Inferior parietal cortex (tissue), 1 donor: ENCODE data around the gene FAM222B.
"Not testable (repeated sequence)": the region's sequence is repeated elsewhere in the genome, so short reads cannot be mapped to it uniquely, and the experiment has no call there.

Source experiments
- DNase-seq: peaks from one replicate; pipeline ENCODE4 v3.0.0-alpha.2; 2016; ENCODE audit errors: extremely low spot score

Gene FAM222B

GRCh38 chr17:28841901-28842281 lies 699 bp downstream of the FAM222B start:
- peak; percentile 29 for DNase-seq

GRCh38 chr17:28839221-28839620 lies 3.4 kb downstream of the FAM222B start:
- DNase-seq, result no peak

DNA sequence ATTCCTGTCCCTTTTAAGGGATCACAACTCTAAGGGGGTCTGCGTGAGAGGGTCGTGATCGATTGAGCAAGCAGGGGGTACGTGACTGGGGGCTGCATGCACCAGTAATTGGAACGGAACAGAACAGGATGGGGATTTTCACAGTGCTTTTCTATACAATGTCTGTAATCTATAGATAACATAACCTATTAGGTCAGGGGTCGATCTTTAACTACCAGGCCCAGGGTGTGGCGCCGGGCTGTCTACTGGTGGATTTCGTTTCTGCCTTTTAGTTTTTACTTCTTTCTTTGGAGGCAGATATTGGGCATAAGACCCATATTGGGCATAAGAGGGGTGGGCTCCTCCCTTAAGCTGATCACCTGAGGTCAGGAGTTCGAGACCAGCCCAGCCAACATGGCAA lies 6.0 kb downstream of the FAM222B start:
- not testable (repeated sequence) for DNase-seq

DNA sequence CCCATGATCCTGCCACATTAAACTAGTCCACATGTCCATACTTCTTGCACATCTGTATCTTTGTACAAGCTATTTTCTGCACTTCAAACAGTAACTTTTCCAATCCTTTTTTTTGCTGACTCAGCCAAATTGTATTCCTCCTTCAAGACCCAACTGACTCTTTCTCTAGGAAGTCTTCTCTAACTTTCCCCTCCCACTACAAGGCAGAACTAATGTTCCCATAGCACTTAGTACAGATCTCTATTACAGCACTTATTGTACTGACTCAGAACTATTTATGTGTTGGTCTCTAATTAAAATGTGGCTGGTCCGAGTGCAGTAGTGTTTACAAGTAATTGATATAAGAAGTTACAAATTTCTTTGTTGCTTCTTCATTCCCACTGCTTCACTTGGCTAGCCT lies 8.2 kb downstream of the FAM222B start:
- no peak for DNase-seq

GRCh38 chr17:28828294-28829040 lies 14.1 kb downstream of the FAM222B start:
- no peak for DNase-seq

DNA sequence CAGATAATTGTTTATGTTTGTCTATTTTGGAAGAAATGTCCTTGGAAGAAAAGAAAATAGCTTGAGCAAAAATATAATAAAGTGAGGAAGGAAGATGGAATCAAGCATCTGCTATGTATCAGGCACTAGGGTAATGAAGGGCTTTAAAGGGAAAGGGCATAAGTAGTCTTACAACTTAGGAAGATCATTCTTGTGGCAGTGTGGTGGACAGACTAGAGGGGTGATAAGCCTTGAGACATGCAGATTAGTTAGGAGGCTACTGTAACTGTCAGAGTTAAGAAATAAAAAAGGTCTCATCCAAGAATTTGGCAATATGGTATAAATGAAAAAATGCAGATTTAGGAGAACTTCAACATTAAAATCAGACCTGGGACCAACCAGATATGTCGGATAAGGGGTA lies 14.9 kb downstream of the FAM222B start:
- no peak for DNase-seq

GRCh38 chr17:28819582-28819981 lies 23.0 kb downstream of the FAM222B start:
- DNase-seq, result no peak

GRCh38 chr17:28818819-28819221 lies 23.8 kb downstream of the FAM222B start:
- peak; percentile 42 for DNase-seq

GRCh38 chr17:28816540-28816939 lies 26.1 kb downstream of the FAM222B start:
- no peak for DNase-seq

DNA sequence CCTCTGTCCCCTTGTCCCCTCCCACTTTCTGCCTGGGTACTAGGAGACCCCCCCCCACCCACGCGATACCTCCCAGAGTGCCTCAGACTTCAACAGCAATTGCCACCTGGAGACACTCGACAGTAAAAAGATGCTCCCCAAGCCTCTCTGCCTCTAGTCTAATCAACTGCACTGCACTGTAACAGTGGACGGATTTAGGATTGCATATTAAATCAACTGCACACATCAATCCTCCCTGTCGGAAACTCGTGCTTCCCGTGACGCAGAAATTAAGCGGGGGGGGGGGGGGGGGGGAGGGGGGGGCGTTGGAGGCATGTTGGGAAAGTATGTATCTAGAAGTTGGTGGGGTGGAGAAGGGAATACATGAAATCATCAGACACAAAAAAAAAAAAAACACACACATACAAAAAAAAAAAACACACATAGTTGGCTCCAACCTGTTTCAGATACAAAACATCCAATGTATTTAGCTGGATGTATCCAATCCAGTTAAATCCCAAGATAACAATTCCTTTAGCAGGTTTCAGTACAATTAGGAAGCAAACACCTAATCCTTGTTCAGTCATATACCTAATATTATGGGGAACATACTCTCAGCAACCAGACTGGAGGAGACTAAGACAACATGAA lies 29.7 kb downstream of the FAM222B start:
- DNase-seq, result peak; percentile 42

DNA sequence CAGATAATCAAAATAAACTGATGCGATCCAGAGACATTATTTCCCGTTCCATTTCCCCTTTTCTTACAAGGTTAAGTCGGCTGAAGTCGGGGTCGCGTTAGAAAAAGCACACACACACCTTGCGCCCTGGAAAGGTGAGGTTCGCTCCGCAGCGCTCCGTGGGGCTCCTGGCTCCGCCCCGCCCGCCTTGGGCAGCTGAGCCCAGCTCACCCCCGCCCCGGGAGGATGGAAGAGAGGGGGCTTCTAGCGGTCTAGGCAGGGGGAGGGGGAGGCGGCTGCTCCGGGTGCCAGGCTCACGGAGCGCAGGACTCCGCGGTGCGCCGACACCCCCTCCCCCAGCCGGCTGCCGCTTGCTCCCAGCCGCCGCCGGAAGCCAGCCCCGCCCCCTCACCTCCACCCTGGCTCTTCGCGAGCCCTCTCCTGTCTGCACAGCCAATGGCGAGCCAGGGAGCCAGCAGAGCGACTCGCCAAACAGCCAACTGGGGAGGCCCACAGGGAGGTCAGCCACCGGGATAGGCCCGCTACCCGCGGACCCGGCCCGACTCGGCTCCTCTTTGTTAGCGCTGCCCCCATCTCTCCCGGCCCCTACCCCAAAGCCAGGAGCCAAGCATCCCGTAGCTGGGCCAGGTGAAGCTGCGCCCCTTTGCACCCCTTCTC lies 30.4 kb downstream of the FAM222B start:
- peak; percentile 96 for DNase-seq

DNA sequence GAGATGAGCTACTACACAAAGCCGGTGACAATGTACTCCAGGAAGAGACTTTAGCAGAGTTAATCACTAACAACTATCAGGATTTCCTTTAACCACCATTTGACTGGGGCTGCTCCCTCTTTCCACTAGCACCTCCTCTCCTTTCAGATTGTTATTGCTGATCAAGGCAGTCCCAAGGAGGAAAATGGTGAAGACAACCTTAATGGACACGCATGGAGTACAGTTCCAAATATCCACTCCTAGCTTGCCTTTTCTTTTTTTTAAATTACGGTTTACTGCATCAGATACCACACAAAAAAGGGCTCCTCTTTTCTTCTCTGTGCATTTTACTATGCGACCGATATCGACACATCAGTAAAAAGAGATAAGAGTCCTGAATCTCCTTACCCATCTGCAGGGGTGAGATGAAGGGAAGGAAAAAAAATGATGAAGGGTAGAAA lies 30.9 kb downstream of the FAM222B start:
- DNase-seq, result peak; percentile 38

GRCh38 chr17:28810437-28810836 lies 32.2 kb downstream of the FAM222B start:
- DNase-seq, result no peak

DNA sequence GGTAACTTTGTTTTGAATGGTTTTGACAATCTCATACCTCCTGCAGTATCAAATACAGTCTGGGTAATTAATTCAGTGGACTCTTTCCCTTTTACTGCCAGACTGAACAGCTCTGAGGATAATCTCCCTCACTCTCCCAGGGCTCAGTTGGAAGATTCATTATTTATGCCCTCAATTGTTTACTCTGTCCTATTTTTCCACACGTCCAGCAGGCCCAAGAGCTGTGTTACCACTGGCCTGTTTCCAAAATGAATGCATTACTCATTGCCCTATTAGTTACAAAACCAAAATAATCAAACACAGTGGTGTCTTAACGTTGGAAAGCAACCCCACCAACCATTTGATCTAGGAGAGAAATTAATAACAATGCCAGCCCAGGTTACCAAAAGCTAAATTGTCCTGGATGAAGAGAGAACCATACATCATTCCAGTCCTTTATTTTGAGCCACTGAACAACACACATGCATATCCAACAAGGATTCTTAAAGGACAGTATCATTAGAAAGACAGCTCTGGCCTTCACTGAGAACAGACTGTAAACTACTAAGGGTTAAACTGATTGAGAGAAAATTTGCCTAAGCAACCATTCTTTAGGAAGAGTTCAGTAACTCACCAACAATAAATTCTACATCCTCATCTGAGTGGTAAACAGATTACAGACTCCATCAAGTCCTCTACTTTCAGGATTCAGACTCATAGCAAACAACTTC lies 34.5 kb downstream of the FAM222B start:
- peak; percentile 34 for DNase-seq

GRCh38 chr17:28796062-28796461 lies 46.5 kb downstream of the FAM222B start:
- DNase-seq, result no peak

DNA sequence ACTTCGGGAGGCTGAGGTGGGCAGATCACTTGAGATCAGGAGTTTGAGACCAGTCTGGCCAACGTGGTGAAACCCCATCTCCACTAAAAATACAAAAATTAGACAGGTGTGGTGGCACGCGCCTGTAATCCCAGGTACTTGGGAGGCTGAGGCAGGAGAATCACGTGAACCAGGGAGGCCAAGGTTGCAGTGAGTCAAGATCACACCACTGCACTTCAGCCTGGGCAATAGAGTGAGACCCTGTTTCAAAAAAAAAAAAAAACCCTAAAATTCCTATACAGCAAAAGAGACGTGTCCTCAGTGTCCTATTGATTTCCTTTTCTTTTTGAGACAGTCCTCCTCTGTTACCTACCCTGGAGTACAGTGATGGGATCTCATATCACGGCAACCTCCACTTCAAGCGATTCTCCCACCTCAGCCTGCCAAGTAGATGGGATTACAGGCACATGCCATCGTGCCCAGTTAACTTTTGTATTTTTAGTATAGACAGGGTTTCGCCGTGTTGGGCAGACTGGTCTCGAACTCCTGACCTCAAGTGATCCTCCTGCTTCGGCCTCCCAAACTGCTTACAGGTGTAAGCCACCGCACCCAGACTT lies 47.6 kb downstream of the FAM222B start:
- not testable (repeated sequence) for DNase-seq

DNA sequence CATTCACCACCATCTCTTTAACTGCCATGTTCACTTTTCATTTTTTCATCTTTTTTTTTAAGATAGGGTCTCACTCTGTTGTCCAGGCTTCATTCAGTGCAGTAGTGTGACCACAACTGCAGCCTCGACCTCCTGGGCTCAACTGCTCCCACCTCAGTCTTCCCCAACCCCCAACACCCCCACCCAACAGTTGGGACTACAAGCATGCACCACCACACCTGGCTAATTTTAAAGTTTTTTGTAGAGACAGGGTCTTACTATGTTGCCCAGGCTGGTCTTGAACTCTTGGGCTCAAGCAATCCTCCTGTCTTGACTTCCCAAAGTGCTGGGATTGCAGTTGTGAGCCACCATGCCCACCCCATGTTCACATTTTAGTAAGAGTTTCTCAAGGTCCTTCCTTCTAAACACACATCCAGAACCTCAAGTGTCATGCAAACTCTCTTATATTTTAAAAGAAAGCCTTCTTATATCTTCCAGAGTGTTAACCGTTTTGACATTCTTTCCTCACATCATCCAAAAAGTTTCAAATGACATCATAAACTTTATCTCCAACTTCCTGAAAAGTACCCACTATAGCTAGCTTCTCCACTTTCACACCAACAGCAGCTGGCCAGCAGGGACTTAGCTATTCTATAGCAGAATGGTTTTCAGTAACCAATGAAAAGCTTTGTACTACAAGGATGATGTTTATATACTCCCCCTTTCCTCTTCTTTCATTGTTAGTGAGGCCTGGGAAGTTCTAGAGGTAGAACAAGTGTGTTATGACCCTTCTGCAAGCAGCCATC lies 49.5 kb downstream of the FAM222B start:
- no peak for DNase-seq

DNA sequence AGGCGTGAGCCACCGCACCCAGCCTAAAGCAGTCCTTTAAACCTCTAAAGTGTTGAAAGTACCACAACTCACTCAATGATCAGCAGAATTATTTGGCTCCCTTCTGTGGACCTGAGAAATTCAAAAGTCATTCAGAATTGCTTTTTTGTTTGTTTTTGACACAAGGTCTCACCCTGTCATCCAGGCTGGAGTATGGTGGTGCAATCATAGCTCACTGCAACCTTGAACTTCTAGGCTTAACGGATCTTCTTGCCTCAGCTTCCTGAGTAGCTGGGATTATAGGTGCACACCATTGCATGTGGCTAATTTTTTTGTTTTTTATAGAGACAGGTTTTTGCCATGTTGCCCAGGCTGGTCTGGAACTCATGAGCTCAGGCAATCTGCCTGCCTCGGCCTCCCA lies 54.5 kb downstream of the FAM222B start:
- DNase-seq, result no peak

- DNase-seq, result no peak
Measured at GRCh38 chr17:28783161-28783560, 59.4 kb downstream of the FAM222B start.

DNA sequence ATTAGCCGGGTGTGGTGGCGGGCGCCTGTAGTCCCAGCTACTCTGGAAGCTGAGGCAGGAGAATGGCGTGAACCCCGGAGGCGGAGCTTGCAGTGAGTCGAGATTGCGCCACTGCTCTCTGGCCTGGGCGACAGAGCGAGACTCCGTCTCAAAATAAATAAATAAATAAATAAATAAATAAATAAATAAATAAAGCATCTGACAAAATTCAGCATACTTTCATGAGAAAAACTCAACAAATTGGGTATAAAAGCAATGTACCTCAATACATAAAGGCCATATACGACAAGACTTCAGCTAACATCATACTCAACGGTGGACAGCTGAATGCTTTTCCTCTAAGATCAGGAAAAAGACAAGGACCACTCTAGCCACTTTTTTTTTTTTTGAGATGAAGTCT lies 63.0 kb downstream of the FAM222B start:
- not testable (repeated sequence) for DNase-seq

DNA sequence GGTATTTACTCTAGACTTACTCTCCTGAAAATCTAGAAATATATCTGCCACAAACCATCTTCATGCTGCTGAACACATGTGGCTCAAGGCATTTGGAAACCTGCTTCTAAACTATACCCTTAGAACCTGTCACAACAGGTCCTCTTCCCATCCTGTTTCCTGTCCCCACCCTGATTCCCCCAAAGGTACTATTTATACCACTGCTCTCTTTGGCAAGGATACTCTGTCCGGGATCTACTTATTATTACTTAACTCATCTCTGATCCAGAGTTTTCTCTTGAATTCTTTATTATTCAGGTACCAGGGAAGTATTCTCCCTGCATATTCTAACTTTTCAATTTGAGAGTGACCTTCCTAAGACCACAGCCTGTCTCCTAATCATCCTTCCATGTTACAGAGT lies 65.4 kb downstream of the FAM222B start:
- DNase-seq, result no peak
